Raji (cell line): ENCODE measurements around the gene HOXB5.

ENCODE experiments used
- POLR2A ChIP-seq: IDR thresholded peaks from 2 replicates; pipeline ENCODE4 v1.6.1; 2011; ENCODE audit warnings: low read depth, low read length, control low read depth; ENCODE audit not compliant: insufficient read depth

HOXB5 gene

DNA sequence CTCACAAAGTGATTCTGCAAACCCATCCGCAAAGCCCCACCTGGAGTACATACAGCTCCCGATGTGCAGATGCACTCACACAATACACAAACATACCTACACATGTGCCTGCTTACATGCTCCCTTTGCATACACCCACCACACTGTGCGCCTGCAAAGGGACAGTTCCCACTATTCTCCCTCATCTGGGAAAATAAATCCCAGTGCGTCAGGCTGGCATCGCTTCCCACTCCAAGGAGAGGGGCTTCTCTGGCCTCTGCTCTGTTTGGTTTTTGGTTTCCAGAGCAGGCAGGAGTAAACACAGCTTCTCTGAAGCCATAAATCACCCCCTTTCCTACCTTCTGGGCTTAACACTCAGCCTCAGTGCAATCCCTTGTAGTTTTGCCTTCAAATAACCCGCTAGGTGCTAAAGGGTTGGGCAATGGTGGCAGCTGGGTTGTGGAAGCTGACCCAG is 30.2 kb downstream of the HOXB5 start:
- no peak for TF ChIP-seq POLR2A

DNA sequence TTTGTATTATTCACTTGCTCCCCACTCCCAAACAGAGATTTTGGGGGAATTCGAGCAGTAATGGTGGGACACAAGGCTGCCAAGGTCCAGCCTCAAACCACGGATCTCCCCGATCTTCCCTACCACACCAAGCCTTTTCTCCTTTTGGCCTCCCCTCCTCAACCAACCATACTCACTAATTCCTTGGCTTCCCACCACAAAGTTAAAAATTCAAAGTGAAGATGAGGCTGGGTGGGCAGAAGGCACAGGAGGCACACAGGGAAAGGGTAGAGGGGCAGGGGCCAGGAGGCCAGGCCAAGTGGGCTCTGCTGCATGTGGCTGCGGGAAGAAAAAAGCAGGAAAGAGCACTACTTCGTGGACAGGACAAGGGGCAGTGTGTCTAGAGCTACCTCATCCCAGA is 30.6 kb downstream of the HOXB5 start:
- TF ChIP-seq POLR2A = no peak

DNA sequence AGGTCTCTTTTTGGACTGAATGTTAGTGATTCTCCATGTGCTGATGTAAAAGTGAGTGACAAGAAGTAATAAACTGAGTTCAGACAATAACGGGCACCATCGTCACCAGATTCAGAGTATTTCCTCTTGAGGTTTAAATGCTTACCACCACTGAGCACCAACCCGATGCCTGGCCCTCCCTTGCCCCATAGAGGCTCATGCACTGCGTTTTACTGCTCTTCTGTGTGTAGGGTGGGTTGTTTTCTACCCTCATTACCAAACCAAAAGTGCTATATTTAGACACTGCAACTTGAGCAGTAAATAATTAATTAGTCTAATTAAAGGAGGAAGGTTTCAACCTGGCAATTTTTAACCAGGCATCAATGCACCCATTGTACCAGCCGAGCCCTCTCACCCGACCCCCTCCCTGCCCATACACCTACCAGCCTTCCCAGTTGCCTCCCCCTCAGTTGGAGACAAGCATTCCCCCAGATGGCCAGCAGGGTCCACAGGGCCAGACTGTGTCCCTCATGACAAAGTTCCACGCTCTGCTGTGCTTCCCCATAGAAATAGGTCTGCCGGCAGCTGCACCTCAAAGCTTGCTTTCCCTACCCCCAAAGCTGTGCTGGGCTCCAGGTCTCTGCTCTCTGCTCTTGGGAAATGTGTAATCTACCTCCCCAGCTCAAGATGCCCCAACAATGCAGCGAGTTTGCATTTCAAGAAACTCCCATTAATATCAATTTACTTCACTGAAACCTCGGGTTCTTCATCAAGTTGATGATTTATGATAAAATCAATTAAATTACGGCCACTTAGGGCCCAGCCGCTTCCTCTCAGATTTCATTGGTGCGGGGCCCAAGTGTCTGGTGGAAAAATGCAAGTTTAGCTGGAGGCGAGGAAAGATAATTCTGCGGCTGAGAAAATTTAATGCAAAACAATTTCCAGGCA is 31.4 kb downstream of the HOXB5 start:
- TF ChIP-seq POLR2A = no peak

- TF ChIP-seq POLR2A = no peak
These were observed 33.5 kb downstream of the HOXB5 start for GRCh38 chr17:48559840-48560817.

GRCh38 chr17:48559122-48559839 is 34.3 kb downstream of the HOXB5 start:
- TF ChIP-seq POLR2A = no peak

DNA sequence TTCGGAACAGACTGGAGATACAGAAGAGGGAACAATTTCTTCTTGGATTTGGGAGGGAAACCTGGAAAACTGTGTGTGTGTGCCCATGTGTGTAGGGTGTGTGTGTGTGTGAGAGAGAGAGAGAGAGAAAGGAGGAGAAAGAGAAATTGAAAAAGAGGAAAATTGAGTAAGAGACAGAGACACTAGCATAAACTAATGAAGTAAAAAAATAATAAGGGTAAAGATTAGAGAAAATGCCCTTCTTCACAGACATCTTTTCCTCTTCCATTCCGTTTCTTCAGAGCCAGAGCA is 34.8 kb downstream of the HOXB5 start:
- TF ChIP-seq POLR2A = no peak

DNA sequence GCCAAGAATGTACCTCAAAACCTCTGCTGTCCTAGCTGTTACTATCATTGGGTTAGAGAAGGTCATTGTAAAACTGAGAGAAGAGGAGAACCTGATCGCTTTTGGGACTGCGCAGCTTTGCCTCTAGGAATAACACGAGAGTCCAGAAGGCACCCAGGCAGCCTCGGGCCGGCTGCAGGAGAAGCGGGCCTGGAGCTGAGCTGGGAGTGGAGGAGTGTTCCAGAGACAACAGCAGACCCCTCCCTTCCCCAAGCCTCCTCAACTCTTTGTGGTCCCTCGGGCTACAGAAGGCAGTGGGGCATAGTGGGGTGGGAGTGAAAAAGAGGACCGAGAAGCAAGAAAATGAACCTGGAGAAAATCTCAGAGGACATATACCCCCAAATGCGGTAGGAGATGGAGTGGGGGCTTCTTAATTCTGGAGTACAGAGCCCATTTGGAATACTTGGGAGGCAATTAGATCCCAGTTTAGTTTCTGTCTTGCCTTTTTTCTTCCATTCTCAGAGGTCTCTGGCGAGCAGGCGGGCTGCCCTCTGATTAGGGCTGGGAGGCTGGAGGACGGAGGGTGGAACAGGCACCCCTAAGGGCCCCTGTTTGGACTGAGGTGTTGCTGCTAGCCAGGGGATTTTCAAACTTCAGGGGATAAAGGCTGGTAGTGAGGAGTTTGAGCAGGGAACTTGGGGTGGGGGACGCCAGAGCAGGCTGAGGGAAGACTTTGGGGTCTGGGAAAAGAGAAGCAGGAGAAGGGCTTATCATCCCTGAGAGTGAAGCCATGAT is 35.3 kb downstream of the HOXB5 start:
- no peak for TF ChIP-seq POLR2A

DNA sequence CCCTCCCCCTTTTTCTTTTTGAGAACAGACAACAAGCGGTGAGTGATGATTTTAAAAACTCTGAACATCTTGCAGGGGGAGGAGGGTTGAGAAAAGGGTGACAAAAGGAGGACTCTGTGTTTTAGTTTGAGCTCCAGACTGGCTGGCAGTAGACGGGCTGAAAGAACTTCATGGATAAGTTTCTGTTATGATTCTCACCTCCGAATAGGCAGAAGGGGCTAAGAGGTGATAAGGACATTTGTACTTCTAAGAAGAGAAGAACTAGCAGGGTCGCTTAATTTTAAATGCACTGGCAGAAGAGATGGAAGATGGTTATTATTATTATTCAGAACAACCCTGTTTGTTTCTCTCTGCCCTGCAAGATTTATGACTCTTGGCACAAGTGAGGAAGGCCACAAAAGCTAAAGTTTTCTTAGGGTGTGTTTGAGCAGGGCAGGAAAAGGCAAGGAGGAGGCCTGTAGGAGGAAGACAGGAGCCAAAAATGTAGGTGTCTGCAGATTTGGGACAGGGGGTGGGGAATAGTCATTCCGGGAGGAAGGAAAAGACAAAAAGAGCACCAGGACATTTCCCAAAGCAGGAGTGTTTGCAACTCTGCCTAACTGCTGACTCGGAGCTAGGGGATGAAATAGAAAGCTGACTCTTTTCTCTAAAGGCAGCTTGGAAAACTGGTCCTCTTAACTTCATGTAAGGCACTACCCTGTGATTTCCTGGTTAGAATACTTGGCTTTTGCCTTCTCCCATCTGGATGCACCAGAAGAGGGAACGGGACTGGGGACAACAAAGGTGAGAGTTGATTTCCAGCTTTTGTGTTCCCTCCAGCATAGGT is 36.8 kb downstream of the HOXB5 start:
- no peak for TF ChIP-seq POLR2A

- TF ChIP-seq POLR2A = no peak
These were observed 37.4 kb downstream of the HOXB5 start for GRCh38 chr17:48556229-48556575.

DNA sequence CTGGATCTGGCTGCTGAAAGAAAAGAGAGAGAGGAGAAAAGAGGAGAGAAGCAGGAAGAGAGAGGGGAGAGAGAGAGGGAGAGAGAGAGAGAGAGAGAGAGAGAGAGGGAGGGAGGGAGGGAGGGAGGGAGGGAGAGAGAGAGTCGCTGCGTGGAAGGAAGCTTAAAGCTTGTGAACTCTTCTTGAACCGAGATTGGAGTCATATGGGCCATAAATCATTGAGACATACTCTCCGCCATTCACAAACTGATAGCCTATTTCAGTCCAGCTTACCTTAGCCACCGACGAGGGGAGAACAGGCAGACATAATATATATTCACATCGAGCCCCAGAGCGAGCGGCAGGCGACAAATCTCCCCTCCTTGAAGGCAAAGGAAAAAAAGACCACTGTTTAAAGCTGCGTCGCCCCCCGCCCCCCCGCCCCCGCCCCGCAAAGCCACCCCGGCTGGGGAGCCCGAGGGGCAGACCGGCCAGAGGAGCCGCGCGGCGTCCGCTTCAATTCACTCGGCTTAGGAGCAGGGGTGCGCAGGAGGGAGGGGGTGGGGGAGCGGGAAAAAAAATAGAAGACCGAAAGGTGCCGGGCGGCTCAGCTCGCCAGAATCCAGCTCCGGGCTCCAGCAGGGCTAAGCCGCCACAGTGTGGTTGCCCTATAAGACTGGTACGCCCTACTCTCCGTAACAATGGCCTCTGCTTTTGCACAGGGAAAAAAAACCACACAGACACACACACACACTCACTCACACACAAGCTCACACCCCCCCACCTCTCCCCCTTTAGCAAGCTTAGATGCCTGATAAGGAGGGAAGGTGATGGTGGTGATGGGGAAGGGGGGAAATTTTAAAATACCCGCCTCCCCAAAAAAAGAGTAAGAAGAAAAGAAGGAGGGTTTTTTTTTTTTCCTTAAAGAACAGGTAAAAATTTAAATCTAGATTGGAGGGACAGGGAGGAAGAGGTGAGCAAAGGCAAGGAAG is 38.0 kb downstream of the HOXB5 start:
- TF ChIP-seq POLR2A = no peak

- TF ChIP-seq POLR2A = no peak
These were observed 38.9 kb downstream of the HOXB5 start for GRCh38 chr17:48554412-48555257.

DNA sequence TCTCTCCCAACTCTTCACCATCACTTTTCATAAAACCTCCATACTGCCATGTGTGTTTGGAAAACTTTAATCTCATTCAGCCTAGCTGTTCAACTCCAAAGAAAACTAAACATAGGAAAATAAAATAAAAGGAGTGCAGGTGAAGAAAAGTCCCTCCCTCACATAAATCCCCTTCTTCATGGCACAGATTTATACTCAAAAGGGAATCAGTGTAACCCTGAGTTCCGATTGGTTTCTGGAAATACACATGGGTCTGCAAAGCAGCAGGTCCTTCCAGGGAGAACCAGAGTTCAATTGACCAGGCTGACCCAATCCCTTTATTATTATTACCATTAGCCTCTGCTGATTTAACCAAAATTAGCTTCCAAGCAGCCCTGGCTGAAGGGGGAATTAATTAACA is 39.8 kb downstream of the HOXB5 start:
- TF ChIP-seq POLR2A = no peak
